ENCODE measurements around the gene RADIL.

RADIL gene

GRCh38 chr7:4753598-4754432 lies 129.7 kb downstream of the RADIL start:
- DNase-seq = no peak

GRCh38 chr7:4751398-4751947 lies 132.0 kb downstream of the RADIL start:
- DNase-seq = no peak

- DNase-seq = no peak
Measured at GRCh38 chr7:4749798-4750197, 133.7 kb downstream of the RADIL start.

- DNase-seq = no peak
Measured at GRCh38 chr7:4749363-4749762, 134.2 kb downstream of the RADIL start.

Measured in cerebellar nuclear complex (tissue), 1 donor.